ENCODE measurements around the gene PPP5C. TPM values are rescaled to one million over a fixed set of nuclear protein-coding genes. Genes with fewer than 3 reads are reported as not detected.

The PPP5C gene
- total RNA-seq, 1 donor from 2014 or later, result 31.3 TPM

DNA sequence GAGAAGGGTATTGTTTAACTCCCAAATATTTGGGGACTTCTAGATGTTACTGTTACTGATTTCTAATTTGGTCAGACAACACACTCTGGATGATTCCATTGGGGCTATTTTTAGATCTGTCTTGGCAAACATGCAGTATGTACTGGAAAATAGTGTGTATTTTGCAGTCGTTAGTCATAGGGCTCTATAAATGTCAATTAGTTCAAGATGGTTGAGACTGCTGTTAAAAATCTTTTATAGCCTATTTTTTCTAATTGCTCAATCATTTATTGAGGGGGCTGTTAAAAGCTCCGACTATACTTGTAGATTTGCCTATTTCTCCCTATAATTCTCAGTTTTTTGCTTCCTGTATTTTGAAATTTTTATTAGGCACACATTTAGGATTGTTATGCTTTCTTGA lies 31.4 kb downstream of the PPP5C start:
- peak; percentile 14 for DNase-seq (ENCODE audit: low read depth)
- TF ChIP-seq, protein P1, sequence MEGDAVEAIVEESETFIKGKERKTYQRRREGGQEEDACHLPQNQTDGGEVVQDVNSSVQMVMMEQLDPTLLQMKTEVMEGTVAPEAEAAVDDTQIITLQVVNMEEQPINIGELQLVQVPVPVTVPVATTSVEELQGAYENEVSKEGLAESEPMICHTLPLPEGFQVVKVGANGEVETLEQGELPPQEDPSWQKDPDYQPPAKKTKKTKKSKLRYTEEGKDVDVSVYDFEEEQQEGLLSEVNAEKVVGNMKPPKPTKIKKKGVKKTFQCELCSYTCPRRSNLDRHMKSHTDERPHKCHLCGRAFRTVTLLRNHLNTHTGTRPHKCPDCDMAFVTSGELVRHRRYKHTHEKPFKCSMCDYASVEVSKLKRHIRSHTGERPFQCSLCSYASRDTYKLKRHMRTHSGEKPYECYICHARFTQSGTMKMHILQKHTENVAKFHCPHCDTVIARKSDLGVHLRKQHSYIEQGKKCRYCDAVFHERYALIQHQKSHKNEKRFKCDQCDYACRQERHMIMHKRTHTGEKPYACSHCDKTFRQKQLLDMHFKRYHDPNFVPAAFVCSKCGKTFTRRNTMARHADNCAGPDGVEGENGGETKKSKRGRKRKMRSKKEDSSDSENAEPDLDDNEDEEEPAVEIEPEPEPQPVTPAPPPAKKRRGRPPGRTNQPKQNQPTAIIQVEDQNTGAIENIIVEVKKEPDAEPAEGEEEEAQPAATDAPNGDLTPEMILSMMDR (IDR thresholded peaks at IDR 0.05; ENCODE audit: insufficient read depth, low read length, severe bottlenecking), result no peak
- Histone ChIP-seq H3K27me3 (ENCODE audit: control insufficient read depth, insufficient read depth, low read length) (no peaks in the 10 kb centered on the region), H3K36me3 (ENCODE audit: control insufficient read depth, insufficient read depth, low read length) (peaks cover 15% of the 10 kb centered on the region), H3K4me3 (ENCODE audit: low read depth, low read length) (no peak overlapping the region)
- FAIRE-seq, result no peak

DNA sequence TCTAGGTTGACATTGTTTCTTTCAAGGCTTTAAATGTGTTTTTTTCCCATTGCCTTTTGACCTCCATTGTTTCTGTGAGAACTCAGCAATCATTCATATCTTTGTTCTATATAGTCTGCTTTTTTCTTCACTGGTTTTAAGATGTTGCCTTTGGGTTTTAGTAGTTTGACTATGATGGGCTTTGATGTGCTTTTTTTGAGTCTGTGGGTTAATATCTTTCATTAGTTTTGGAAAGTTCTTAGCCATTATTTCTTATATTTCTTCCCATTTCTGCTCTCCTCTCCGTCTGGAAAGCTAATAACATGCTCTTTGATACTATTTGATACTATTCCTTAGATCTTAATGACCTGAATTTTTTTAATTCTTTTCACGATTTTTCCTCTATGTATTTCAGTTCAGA lies 33.8 kb downstream of the PPP5C start:
- H3K36me3 ChIP-seq (ENCODE audit: control insufficient read depth, insufficient read depth, low read length), result peaks cover 28% of the 10 kb centered on the region
- H3K4me3 ChIP-seq (ENCODE audit: low read depth, low read length), result no peak overlapping the region
- no peak for DNase-seq (ENCODE audit: low read depth)
- no peaks in the 10 kb centered on the region for H3K27me3 ChIP-seq (ENCODE audit: control insufficient read depth, insufficient read depth, low read length)
- TF ChIP-seq, protein P1 (IDR thresholded peaks at IDR 0.05; ENCODE audit: insufficient read depth, low read length, severe bottlenecking), result no peak
- no peak for FAIRE-seq

DNA sequence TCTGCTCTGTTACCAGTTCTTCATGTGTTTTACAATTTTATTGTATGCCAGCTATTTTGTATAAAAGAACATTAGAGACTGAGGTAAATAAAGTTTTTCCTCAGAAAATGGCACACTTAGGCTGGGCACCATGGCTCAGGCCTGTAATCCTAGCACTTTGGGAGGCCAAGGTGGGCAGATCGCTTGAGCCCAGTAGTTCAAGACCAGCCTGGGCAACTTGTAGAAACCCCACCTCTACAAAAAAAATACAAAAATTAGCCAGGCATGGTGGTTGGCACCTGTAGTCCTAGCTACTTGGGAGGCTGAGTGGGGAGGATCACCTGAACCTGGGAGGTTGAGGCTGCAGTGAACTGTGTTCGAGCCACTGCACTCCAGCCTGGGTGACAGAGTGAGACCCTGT lies 34.5 kb downstream of the PPP5C start:
- DNase-seq (ENCODE audit: low read depth) (no peak), FAIRE-seq (no peak)
- Histone ChIP-seq H3K27me3 (ENCODE audit: control insufficient read depth, insufficient read depth, low read length) (no peaks in the 10 kb centered on the region), H3K36me3 (ENCODE audit: control insufficient read depth, insufficient read depth, low read length) (peaks cover 25% of the 10 kb centered on the region), H3K4me3 (ENCODE audit: low read depth, low read length) (no peak overlapping the region)
- TF ChIP-seq, protein P1 (IDR thresholded peaks at IDR 0.05; ENCODE audit: insufficient read depth, low read length, severe bottlenecking), result no peak

DNA sequence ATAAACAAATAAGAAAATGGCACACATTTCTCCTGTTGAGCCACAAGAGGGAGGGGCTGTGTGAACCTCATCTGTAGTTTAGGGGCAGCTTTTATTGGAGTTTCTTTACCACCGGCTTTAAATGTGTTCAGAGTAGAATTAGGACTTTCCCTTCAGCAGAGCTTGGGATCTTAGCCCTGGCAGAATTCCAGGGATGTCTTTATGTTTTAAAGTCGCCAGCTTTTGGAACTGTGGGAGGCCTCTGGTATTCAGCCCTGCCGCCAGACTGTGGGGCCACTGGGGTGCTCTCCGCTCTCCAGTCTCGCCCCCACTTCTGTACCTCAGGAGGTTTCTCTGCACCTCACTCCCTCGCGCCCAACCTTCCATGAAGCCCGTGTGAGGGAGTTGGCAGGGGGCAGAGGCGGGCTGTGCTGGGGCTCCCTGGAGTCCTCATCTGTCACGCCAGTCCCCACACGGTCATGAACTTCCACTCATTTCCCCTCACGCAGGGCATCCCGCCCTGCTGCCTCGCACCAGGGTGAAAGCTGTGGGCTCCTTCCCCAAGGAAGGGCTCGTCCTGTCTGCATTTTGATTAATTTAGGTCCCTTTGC lies 35.0 kb downstream of the PPP5C start:
- Histone ChIP-seq H3K27me3 (ENCODE audit: control insufficient read depth, insufficient read depth, low read length) (no peaks in the 10 kb centered on the region), H3K36me3 (ENCODE audit: control insufficient read depth, insufficient read depth, low read length) (peaks cover 20% of the 10 kb centered on the region), H3K4me3 (ENCODE audit: low read depth, low read length) (no peak overlapping the region)
- TF ChIP-seq, protein P1 (IDR thresholded peaks at IDR 0.05; ENCODE audit: insufficient read depth, low read length, severe bottlenecking), result no peak
- DNase-seq (ENCODE audit: low read depth) (no peak), FAIRE-seq (no peak)

DNA sequence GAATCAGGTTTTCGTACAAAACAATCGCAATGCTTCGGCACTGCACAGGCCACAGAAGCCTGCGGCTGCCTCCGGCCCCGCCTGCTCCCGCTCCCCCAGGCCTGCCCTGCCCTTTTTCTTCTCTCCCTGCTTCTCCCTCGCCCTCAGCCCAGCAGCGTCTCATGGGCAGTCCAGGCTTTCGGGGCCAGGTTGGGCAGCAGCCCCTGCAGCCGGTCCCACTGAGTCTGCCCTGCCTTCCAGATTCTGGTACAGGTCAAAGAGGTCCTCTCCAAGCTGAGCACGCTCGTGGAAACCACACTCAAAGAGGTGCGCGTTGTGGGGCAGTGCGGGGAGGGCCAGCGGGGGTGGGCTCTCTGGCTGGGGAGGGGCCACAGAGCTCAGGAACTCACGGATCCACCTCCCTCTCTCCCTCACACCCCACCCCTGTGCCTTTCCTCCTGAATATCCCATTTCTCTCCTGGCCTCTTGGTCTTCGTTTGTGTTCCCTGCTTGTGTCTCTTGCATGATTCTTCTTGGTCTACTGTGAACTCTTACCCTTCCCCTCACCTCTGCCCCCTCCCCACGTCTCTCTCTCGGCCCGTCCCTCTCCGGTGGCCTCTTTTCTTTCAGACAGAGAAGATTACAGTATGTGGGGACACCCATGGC lies 36.4 kb downstream of the PPP5C start:
- DNase-seq (ENCODE audit: low read depth) (no peak), FAIRE-seq (no peak)
- Histone ChIP-seq H3K27me3 (ENCODE audit: control insufficient read depth, insufficient read depth, low read length) (no peaks in the 10 kb centered on the region), H3K4me3 (ENCODE audit: low read depth, low read length) (no peak overlapping the region), H3K36me3 (ENCODE audit: control insufficient read depth, insufficient read depth, low read length) (peaks cover 29% of the 10 kb centered on the region)
- TF ChIP-seq, protein P1 (IDR thresholded peaks at IDR 0.05; ENCODE audit: insufficient read depth, low read length, severe bottlenecking), result no peak

DNA sequence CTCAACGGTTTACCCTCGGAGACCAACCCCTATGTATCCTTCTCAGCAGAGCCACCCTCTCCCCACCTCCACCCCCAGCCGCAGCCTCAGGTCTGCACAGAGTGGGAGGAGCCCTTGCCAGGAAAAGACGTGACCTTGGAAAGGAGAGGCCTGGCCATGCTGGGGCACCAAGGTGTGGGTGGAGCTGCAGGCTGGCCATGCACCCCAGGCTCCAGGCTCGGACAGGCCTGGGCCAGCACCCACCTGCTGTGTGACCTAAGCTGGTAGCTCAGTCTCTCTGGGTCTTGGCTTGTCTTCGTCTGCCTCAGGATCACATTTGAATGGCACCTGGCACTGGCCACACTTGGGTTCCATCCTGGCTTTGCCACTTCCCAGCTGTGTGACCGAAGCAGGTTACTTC lies 37.0 kb downstream of the PPP5C start:
- TF ChIP-seq, protein P1 (IDR thresholded peaks at IDR 0.05; ENCODE audit: insufficient read depth, low read length, severe bottlenecking), result no peak
- FAIRE-seq (no peak), DNase-seq (ENCODE audit: low read depth) (no peak)
- Histone ChIP-seq H3K27me3 (ENCODE audit: control insufficient read depth, insufficient read depth, low read length) (no peaks in the 10 kb centered on the region), H3K4me3 (ENCODE audit: low read depth, low read length) (no peak overlapping the region), H3K36me3 (ENCODE audit: control insufficient read depth, insufficient read depth, low read length) (peaks cover 33% of the 10 kb centered on the region)
